HG02840 (cell line): ENCODE measurements around the gene DOCK7.
"Not testable (repeated sequence)": the region's sequence is repeated elsewhere in the genome, so short reads cannot be mapped to it uniquely, and the experiment has no call there.

Source experiments
- ATAC-seq: cut with Tn5 transposase; IDR thresholded peaks from one replicate; pipeline ENCODE4 v1.9.1; 2021; ENCODE audit warnings: mild to moderate bottlenecking, moderate library complexity, moderate number of reproducible peaks; ENCODE audit not compliant: unreplicated experiment, low FRiP score

Gene DOCK7

GRCh38 chr1:62693123-62693522 lies 4.9 kb upstream of the DOCK7 start:
- ATAC-seq, result no peak

GRCh38 chr1:62691062-62691844 lies 3.1 kb upstream of the DOCK7 start:
- ATAC-seq, result no peak

GRCh38 chr1:62689524-62689923 lies 1.3 kb upstream of the DOCK7 start:
- no peak for ATAC-seq

- no peak for ATAC-seq
Observed at GRCh38 chr1:62688687-62689085, 500 bp upstream of the DOCK7 start.

GRCh38 chr1:62687421-62687902 lies 724 bp downstream of the DOCK7 start:
- ATAC-seq, result peak; percentile 35

GRCh38 chr1:62686822-62687221 lies 1.4 kb downstream of the DOCK7 start:
- ATAC-seq, result no peak

- ATAC-seq, result no peak
Observed at GRCh38 chr1:62685431-62685859, 2.7 kb downstream of the DOCK7 start.

- ATAC-seq, result no peak
Observed at GRCh38 chr1:62682531-62682930, 5.7 kb downstream of the DOCK7 start.

- not testable (repeated sequence) for ATAC-seq
Observed at GRCh38 chr1:62680992-62681391, 7.2 kb downstream of the DOCK7 start.

- not testable (repeated sequence) for ATAC-seq
Observed at GRCh38 chr1:62677822-62678221, 10.4 kb downstream of the DOCK7 start.

- no peak for ATAC-seq
Observed at GRCh38 chr1:62676611-62677356, 11.4 kb downstream of the DOCK7 start.

GRCh38 chr1:62673629-62674028 lies 14.6 kb downstream of the DOCK7 start:
- no peak for ATAC-seq

GRCh38 chr1:62672029-62672428 lies 16.2 kb downstream of the DOCK7 start:
- ATAC-seq, result no peak

GRCh38 chr1:62654744-62655143 lies 33.4 kb downstream of the DOCK7 start:
- no peak for ATAC-seq

- ATAC-seq, result no peak
Observed at GRCh38 chr1:62652387-62652786, 35.8 kb downstream of the DOCK7 start.

- no peak for ATAC-seq
Observed at GRCh38 chr1:62643283-62643682, 44.9 kb downstream of the DOCK7 start.

- ATAC-seq, result no peak
Observed at GRCh38 chr1:62637392-62638105, 50.6 kb downstream of the DOCK7 start.

GRCh38 chr1:62628506-62628905 lies 59.7 kb downstream of the DOCK7 start:
- ATAC-seq, result no peak

- ATAC-seq, result peak; percentile 59
Observed at GRCh38 chr1:62625415-62625814, 62.8 kb downstream of the DOCK7 start.

- peak; percentile 89 for ATAC-seq
Observed at GRCh38 chr1:62621907-62622306, 66.3 kb downstream of the DOCK7 start.

GRCh38 chr1:62613890-62614289 lies 74.3 kb downstream of the DOCK7 start:
- ATAC-seq, result no peak
